Neuronal stem cell (in vitro differentiated cells): ENCODE results near the gene MYO3B.
"Not testable (repeated sequence)": the region's sequence is repeated elsewhere in the genome, so short reads cannot be mapped to it uniquely, and the experiment has no call there.

Experiments
- DNase-seq: peaks from one replicate; pipeline ENCODE4 v3.0.0-alpha.2; 2013; ENCODE audit warnings: low spot score
- H2AFZ ChIP-seq: one replicate; pipeline ENCODE4 v1.6.1; 2013; ENCODE audit warnings: mild to moderate bottlenecking, low read length, inconsistent platforms
- H2AK5ac ChIP-seq: 2 replicates; pipeline ENCODE4 v1.6.1; 2013; ENCODE audit warnings: low read depth, mild to moderate bottlenecking, inconsistent platforms, low read length, moderate library complexity, mixed read lengths
- H2BK120ac ChIP-seq: 2 replicates; pipeline ENCODE4 v1.6.1; 2013; ENCODE audit warnings: low read depth, mild to moderate bottlenecking, inconsistent platforms, low read length, moderate library complexity, mixed read lengths
- H2BK12ac ChIP-seq: one replicate; pipeline ENCODE4 v1.6.1; 2013; ENCODE audit warnings: low read length, inconsistent platforms
- H2BK15ac ChIP-seq: 2 replicates; pipeline ENCODE4 v1.6.1; 2013; ENCODE audit warnings: mild to moderate bottlenecking, low read length, inconsistent platforms, mixed read lengths
- H2BK5ac ChIP-seq: one replicate; pipeline ENCODE4 v1.6.1; 2013; ENCODE audit warnings: inconsistent platforms, mild to moderate bottlenecking, low read length, moderate library complexity
- H3K14ac ChIP-seq: one replicate; pipeline ENCODE4 v1.6.1; 2013; ENCODE audit warnings: low read length, inconsistent platforms
- H3K18ac ChIP-seq: 2 replicates; pipeline ENCODE4 v1.6.1; 2013; ENCODE audit warnings: low read length, inconsistent platforms
- H3K23ac ChIP-seq: 2 replicates; pipeline ENCODE4 v1.6.1; 2013; ENCODE audit warnings: low read depth, mild to moderate bottlenecking, mixed read lengths, low read length, inconsistent platforms; ENCODE audit not compliant: poor library complexity
- H3K27ac ChIP-seq: replicated peaks from 3 replicates; pipeline ENCODE4 v1.5.1; 2013; ENCODE audit warnings: low read length, inconsistent platforms
- H3K27me3 ChIP-seq, 3 experiments: 2 replicates each; pipeline ENCODE4 v1.6.1; 2013; ENCODE audit warnings: low read length in 3 of 3, mild to moderate bottlenecking in 2 of 3, inconsistent platforms in 1 of 3, low read depth in 1 of 3, mixed read lengths in 1 of 3, moderate library complexity in 1 of 3; ENCODE audit not compliant: control insufficient read depth in 3 of 3, insufficient read depth in 3 of 3
- H3K36me3 ChIP-seq, 2 donors: replicated peaks in 1 of 2; 2 replicates each; pipeline ENCODE4 v1.6.1; 2013; ENCODE audit warnings: low read length in 2 of 2; ENCODE audit not compliant: control insufficient read depth in 2 of 2, insufficient read depth in 2 of 2
- H3K4ac ChIP-seq: 2 replicates; pipeline ENCODE4 v1.6.1; 2013; ENCODE audit warnings: inconsistent platforms, mild to moderate bottlenecking, low read length, moderate library complexity
- H3K4me1 ChIP-seq, 2 donors: 1 replicate in 1 of 2; 2 replicates in 1 of 2; pipeline ENCODE4 v1.6.1; 2013; ENCODE audit warnings: low read length in 2 of 2, low read depth in 1 of 2; ENCODE audit not compliant: control insufficient read depth in 2 of 2, insufficient read depth in 1 of 2
- H3K4me2 ChIP-seq: one replicate; pipeline ENCODE4 v1.6.1; 2013; ENCODE audit warnings: mild to moderate bottlenecking, low read length, inconsistent platforms; ENCODE audit not compliant: insufficient read depth, poor library complexity, severe bottlenecking
- H3K4me3 ChIP-seq, 2 donors: 2 replicates each; pipeline ENCODE4 v1.5.1; 2013; ENCODE audit warnings: low read length in 2 of 2, mild to moderate bottlenecking in 2 of 2, inconsistent platforms in 1 of 2, moderate library complexity in 1 of 2
- H3K79me1 ChIP-seq: one replicate; pipeline ENCODE4 v1.6.1; 2013; ENCODE audit warnings: low read depth, mild to moderate bottlenecking, inconsistent platforms, low read length, moderate library complexity
- H3K9ac ChIP-seq: one replicate; pipeline ENCODE4 v1.6.1; 2013; ENCODE audit warnings: mild to moderate bottlenecking, low read depth, low read length, inconsistent platforms; ENCODE audit not compliant: poor library complexity
- H3K9me3 ChIP-seq, 2 donors: replicated peaks in 1 of 2; 2 replicates each; pipeline versions ENCODE3 to v1.6.1; 2013; ENCODE audit warnings: low read length in 2 of 2, mild to moderate bottlenecking in 2 of 2, inconsistent platforms in 1 of 2, low read depth in 1 of 2, mixed read lengths in 1 of 2, moderate library complexity in 1 of 2; ENCODE audit not compliant: control insufficient read depth in 2 of 2, insufficient read depth in 1 of 2
- H4K8ac ChIP-seq: one replicate; pipeline ENCODE4 v1.6.1; 2013; ENCODE audit warnings: low read depth, mild to moderate bottlenecking, inconsistent platforms, low read length, moderate library complexity
- H4K91ac ChIP-seq: one replicate; pipeline ENCODE4 v1.6.1; 2013; ENCODE audit warnings: low read length, low read depth, mild to moderate bottlenecking, inconsistent platforms; ENCODE audit not compliant: poor library complexity
- WGBS, 2 donors: extraction: QIAGEN DNeasy Blood & Tissue Kit; methylation state at CpG; one replicate each; pipeline ENCODE4 v1.1.7; 2013; ENCODE audit warnings: missing lambda C conversion rate in 2 of 2, mixed read lengths in 1 of 2; ENCODE audit not compliant: insufficient read length in 2 of 2, insufficient replicate concordance in 1 of 2; ENCODE audit errors: extremely low coverage in 2 of 2; 5-methylcytosine and 5-hydroxymethylcytosine counted together

The MYO3B gene

GRCh38 chr2:170472498-170472897, 294.6 kb downstream of the MYO3B start:
- not testable (repeated sequence) for H3K23ac ChIP-seq, H2BK5ac ChIP-seq, H3K36me3 ChIP-seq, H4K8ac ChIP-seq, H2AK5ac ChIP-seq, H3K18ac ChIP-seq, H4K91ac ChIP-seq, H2AFZ ChIP-seq, H3K4ac ChIP-seq, H2BK15ac ChIP-seq, H3K4me2 ChIP-seq, H2BK120ac ChIP-seq, H2BK12ac ChIP-seq, H3K4me1 ChIP-seq, H3K79me1 ChIP-seq, H3K9me3 ChIP-seq, H3K14ac ChIP-seq, H3K9ac ChIP-seq, H3K4me3 ChIP-seq, DNase-seq, H3K27ac ChIP-seq, H3K27me3 ChIP-seq
- WGBS, 2 donors = no CpG with 5 or more reads among the region's 4 CpGs

- Histone ChIP-seq H2BK5ac (no peak overlapping the region), H3K4me1 (no peaks in the 10 kb centered on the region), H4K91ac (no peak overlapping the region), H2BK12ac (no peak overlapping the region), H3K27me3 (no peaks in the 10 kb centered on the region), H3K4ac (no peak overlapping the region), H2BK15ac (no peak overlapping the region), H3K14ac (no peak overlapping the region), H3K79me1 (no peaks in the 10 kb centered on the region), H3K23ac (no peak overlapping the region), H3K27ac (no peak overlapping the region), H2BK120ac (no peak overlapping the region), H3K9ac (no peak overlapping the region), H3K4me3 (no peak overlapping the region), H2AK5ac (no peak overlapping the region), H3K4me2 (no peak overlapping the region), H2AFZ (no peak overlapping the region), H3K18ac (no peak overlapping the region), H3K9me3 (no peaks in the 10 kb centered on the region), H4K8ac (no peak overlapping the region), H3K36me3 (peaks cover 0 to 2% of the 10 kb centered on the region in 2 donors)
- DNase-seq = no peak
- WGBS, 2 donors = no CpG with 5 or more reads among the region's 6 CpGs
Observed at GRCh38 chr2:170475878-170476277, 297.9 kb downstream of the MYO3B start.

GRCh38 chr2:170477630-170478029, 299.7 kb downstream of the MYO3B start:
- no peak overlapping the region for H3K4ac ChIP-seq
- H3K27ac ChIP-seq = no peak overlapping the region
- no peak overlapping the region for H2BK120ac ChIP-seq
- WGBS, 2 donors = no CpG with 5 or more reads among the region's 4 CpGs
- no peak overlapping the region for H3K9ac ChIP-seq
- H3K18ac ChIP-seq = no peak overlapping the region
- no peak overlapping the region for H3K23ac ChIP-seq
- no peak for DNase-seq
- no peak overlapping the region for H2BK5ac ChIP-seq
- no peaks in the 10 kb centered on the region for H3K9me3 ChIP-seq
- no peaks in the 10 kb centered on the region for H3K27me3 ChIP-seq
- no peak overlapping the region for H3K4me3 ChIP-seq
- no peak overlapping the region for H2AK5ac ChIP-seq
- no peaks in the 10 kb centered on the region for H3K4me1 ChIP-seq
- no peak overlapping the region for H4K8ac ChIP-seq
- no peak overlapping the region for H2AFZ ChIP-seq
- H3K4me2 ChIP-seq = no peak overlapping the region
- no peak overlapping the region for H4K91ac ChIP-seq
- no peak overlapping the region for H3K14ac ChIP-seq
- H3K36me3 ChIP-seq = peaks cover 0 to 2% of the 10 kb centered on the region in 2 donors
- H2BK15ac ChIP-seq = no peak overlapping the region
- no peak overlapping the region for H2BK12ac ChIP-seq
- no peaks in the 10 kb centered on the region for H3K79me1 ChIP-seq

DNA sequence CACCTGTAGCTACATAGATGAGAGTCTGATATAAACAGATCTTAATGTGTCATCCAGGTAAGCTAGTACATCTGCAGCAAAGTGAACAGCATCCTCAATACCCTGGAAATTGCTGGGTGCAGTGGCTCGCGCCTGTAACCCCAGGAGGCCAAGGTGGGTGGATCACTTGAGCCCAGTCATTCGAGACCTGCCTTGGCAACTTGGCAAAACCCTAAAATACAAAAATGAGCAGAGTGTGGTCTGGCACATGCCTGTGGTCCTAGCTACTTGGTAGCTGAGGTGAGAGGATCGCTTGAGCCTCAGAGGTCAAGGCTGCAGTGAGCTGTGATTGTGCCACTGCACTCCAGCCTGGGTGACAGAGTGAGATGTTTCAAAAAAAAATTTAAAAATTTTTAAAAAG, 303.3 kb downstream of the MYO3B start:
- no peaks in the 10 kb centered on the region for H3K27me3 ChIP-seq
- no CpG with 5 or more reads among the region's 4 CpGs for WGBS, 2 donors
- H2BK5ac ChIP-seq = no peak overlapping the region

More for the DNA sequence above, 303.3 kb downstream of the MYO3B start:
- no peak overlapping the region for H2BK15ac ChIP-seq
- DNase-seq = no peak
- no peak overlapping the region for H2AFZ ChIP-seq
- no peaks in the 10 kb centered on the region for H3K4me1 ChIP-seq
- no peak overlapping the region for H3K27ac ChIP-seq
- H4K91ac ChIP-seq = no peak overlapping the region
- H3K4ac ChIP-seq = no peak overlapping the region
- H3K9ac ChIP-seq = no peak overlapping the region
- no peak overlapping the region for H2BK120ac ChIP-seq
- H3K36me3 ChIP-seq = no peaks in the 10 kb centered on the region
- H3K14ac ChIP-seq = no peak overlapping the region
- no peak overlapping the region for H2AK5ac ChIP-seq
- no peaks in the 10 kb centered on the region for H3K9me3 ChIP-seq
- no peak overlapping the region for H2BK12ac ChIP-seq
- H3K4me3 ChIP-seq = no peak overlapping the region
- H3K18ac ChIP-seq = no peak overlapping the region
- no peaks in the 10 kb centered on the region for H3K79me1 ChIP-seq
- H3K23ac ChIP-seq = no peak overlapping the region
- no peak overlapping the region for H4K8ac ChIP-seq
- no peak overlapping the region for H3K4me2 ChIP-seq
